GM10266 (cell line): ENCODE data around the gene SYF2.

Experiments
- DNase-seq: peaks from one replicate; pipeline ENCODE4 v3.0.0; 2012; ENCODE audit errors: extremely low spot score
- CTCF ChIP-seq: IDR thresholded peaks from 2 replicates; pipeline ENCODE4 v1.5.1; 2012; ENCODE audit warnings: mild to moderate bottlenecking, low read depth; ENCODE audit not compliant: control insufficient read depth, insufficient read depth; ENCODE audit errors: missing control alignments

SYF2 gene

GRCh38 chr1:25206201-25206600, 26.1 kb downstream of the SYF2 start:
- no peak for DNase-seq
- TF ChIP-seq CTCF = no peak

GRCh38 chr1:25205786-25206185, 26.5 kb downstream of the SYF2 start:
- no peak for TF ChIP-seq CTCF

GRCh38 chr1:25204797-25205480, 27.4 kb downstream of the SYF2 start:
- DNase-seq = peak; percentile 53

More at GRCh38 chr1:25205786-25206185, 26.5 kb downstream of the SYF2 start:
- no peak for DNase-seq

GRCh38 chr1:25201006-25201405, 31.3 kb downstream of the SYF2 start:
- DNase-seq = no peak
- no peak for TF ChIP-seq CTCF

More at GRCh38 chr1:25204797-25205480, 27.4 kb downstream of the SYF2 start:
- peak; percentile 68 for TF ChIP-seq CTCF

- no peak for TF ChIP-seq CTCF
- DNase-seq = no peak
These were observed 32.3 kb downstream of the SYF2 start for GRCh38 chr1:25199819-25200620.

GRCh38 chr1:25198663-25199252, 33.5 kb downstream of the SYF2 start:
- no peak for DNase-seq
- no peak for TF ChIP-seq CTCF

GRCh38 chr1:25197982-25198662, 34.2 kb downstream of the SYF2 start:
- no peak for TF ChIP-seq CTCF
- DNase-seq = no peak
